Bronchus fibroblast of lung (primary cell): ENCODE measurements around the gene ZC2HC1C. TPM values are rescaled to one million over a fixed set of nuclear protein-coding genes. Genes with fewer than 3 reads are reported as not detected.

Experiments used
- total RNA-seq: library from RNA; depleted of rRNA; stranded (reverse); fragments of >200 nt; gene quantifications from 2 replicates; pipeline ENCODE4 v1.2.3, GENCODE V29; 2015

ZC2HC1C gene, protein sequence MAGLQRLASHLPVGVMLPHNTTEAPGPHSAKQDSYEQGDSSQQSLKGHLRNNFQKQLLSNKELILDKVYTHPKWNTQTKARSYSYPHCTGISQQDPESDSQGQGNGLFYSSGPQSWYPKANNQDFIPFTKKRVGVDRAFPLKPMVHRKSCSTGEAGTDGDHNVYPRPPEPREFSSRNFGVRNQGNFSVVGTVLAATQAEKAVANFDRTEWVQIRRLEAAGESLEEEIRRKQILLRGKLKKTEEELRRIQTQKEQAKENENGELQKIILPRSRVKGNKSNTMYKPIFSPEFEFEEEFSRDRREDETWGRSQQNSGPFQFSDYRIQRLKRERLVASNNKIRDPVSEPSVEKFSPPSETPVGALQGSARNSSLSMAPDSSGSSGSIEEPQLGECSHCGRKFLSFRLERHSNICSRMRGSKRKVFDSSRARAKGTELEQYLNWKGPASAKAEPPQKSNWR
- 0.34 and 1.3 TPM in 2 replicates for total RNA-seq

DNA sequence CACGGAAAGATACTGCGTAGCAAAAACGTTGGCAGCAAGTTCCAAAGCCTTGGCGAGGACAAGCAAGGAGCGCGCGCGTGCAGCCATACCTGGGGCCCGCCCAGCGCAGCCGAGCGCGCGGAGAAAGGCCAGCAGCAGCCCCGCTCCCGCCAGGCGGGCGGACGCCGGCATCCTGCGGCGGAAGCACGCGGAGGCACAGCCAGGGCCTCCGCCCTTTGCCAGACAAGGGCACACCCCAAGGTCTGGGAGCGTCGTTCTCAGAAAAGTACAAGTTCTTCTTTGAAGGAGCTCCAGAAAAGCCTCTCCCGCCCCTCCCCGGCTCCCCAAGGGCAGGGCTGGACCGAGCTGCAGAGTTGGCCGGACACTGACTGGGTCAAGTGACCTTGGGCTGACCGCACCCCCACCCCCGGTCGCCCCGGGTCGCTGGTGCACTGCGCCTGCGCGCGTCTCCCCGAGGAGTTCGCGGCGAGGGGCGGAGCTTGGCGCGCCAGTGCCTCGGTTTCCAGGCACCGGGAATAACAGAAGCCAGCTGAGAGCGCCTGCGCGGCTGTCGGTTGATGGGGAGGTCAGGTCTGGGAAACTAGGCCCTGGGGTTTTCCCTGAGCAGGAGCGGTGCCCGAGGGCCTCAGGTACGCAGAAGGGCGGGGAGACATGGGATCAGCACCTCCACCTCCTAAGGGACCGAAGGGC, at the start of gene ZC2HC1C:
Gene ZC2HC1C (plus strand): TSS at position 521 of the 690 bp plus-strand sequence. CDS start 933 bp downstream, outside the sequence.

DNA sequence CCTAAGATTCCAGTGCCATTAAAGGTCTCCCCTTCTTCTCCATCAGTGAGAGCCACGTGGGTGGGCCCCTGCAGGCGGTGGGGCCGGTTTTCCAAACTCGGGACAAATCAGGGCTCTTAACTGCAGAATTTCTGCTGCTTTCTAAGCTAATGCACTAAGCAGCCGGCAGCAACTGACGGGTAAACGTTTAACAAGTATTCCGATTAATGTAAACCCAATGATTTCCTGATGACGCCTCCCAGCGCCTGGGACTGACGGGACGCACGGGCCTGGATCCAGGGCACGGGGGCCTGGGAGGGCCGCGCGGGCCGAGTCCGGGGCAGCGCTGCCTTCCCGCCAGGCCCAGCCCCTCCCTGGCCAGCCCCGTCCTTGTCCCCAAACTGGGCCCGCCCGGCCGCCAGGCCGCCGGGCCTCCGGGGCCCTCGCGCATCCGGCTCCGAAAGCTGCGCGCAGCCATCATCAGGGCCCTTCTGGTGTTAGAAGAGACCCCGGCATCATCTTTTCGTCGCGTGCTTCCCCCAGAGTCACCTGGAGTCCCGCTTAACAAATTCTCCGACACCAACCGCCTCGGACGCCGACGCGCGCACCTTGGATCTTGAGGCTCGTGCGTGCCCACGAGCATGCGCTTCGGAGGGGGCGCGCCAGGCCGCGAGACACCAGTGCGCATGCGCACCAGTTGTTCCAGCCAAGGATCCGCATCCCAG, 18.4 kb upstream of the ZC2HC1C start, which contains the start of gene MLH3:
Gene MLH3 (minus strand): TSS at position 616 of the 704 bp plus-strand sequence. CDS start 1,812 bp downstream, outside the sequence.

DNA sequence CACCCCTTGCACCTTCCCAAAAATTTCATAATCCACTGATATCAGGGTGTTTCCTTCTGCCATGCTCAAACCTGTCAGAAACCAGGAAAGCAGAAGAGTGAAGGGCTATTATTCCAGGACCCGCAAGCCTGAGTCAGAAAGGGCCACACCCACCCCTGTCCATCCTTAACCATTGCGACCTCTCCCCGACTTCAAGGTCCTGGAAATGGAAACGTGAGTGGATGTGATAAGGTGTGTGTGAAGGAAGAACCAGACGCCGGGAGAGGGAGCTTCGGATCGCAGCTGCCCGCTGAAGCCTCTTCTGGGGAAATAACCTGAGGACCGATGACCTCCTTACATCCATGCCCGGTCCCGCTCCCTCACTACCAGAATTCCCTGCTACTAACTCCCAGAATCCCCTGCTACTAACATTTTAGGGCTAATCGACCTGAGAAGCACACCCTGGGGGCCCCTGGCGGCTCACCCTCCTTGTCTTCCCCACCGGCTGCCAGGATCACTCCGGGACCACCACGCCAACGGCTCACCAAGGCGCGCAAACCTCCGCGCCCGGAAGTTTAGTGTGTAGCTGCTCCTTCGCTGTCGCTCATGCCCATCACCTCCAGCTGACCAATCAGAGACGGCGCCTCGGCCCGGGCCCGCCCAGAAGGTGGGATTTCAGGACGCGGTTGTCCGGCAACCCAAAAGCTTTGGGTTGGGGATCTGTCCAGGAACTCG, 5.8 kb upstream of the ZC2HC1C start, which contains the start of gene ACYP1:
Gene ACYP1 (minus strand): TSS at position 534 of the 714 bp plus-strand sequence. CDS start 471 bp downstream, at position 63.

DNA sequence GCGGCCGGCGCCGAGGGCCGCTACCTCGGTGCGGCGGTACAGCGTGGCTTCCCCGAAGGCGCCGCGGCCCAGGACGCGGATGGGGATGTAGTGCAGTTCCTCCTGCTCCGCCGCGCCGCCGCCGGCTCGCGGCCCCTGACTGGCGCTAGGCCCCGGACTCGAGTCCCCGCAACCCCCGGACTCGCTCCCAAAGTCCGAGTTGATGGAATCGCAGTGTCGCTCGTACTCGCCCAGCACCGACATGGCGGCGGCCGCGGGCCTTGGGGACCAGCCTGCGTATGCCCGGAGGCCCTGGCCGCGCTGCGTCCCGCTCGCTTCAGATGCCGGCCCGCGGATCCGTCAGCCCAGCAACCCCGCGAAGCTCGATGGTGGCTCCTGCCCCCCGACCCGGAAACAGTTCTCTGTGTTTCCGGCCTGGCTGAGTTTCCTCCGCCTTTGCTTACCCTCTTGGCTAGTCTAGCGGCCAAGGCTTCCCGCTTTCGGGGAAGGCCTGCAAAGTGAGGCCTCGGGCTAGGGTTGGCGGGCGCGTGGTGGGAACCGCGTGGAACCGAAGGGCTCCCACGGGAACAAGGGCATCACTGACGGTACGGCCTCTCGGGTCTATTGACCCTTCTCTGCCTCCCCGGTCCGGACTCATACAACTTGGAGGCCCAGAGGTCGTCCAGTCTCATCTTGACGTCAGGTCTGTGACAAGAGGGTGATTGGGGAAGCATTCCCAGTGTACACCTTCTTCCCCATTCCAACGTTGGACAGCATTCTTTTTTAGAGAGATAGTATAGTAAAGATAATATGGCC, 57.4 kb downstream of the ZC2HC1C start, which contains the start of gene NEK9:
Gene NEK9 (minus strand): TSS at position 370 of the 795 bp plus-strand sequence. CDS start 127 bp downstream, at position 243.

Other genes starting within 250 kb of the ZC2HC1C start
- gene PROX2, start 193.5 kb upstream of the ZC2HC1C start, total RNA-seq = not detected in 2 replicates
- 65.4 and 65.6 TPM in 2 replicates for gene DLST, start 187.7 kb upstream of the ZC2HC1C start, total RNA-seq
- 0.50 and 0.89 TPM in 2 replicates for gene RPS6KL1, start 146.4 kb upstream of the ZC2HC1C start, total RNA-seq
- 0.67 and 1.6 TPM in 2 replicates for gene PGF, start 114.0 kb upstream of the ZC2HC1C start, total RNA-seq
- 68.2 and 72.3 TPM in 2 replicates for gene EIF2B2, start 66.7 kb upstream of the ZC2HC1C start, total RNA-seq
- 10.4 and 11.9 TPM in 2 replicates for gene MLH3, start 18.2 kb upstream of the ZC2HC1C start, total RNA-seq
- 7.7 and 16.4 TPM in 2 replicates for gene ACYP1, start 5.6 kb upstream of the ZC2HC1C start, total RNA-seq
- 16.4 and 40.9 TPM in 2 replicates for gene NEK9, start 57.4 kb downstream of the ZC2HC1C start, total RNA-seq
- 138 and 140 TPM in 2 replicates for gene TMED10, start 107.0 kb downstream of the ZC2HC1C start, total RNA-seq
- 6.5 and 9.4 TPM in 2 replicates for gene FOS, start 209.2 kb downstream of the ZC2HC1C start, total RNA-seq